Astrocyte of the spinal cord (primary cell): Measurements from ENCODE around the gene ST3GAL4.

Experiments
- DNase-seq: peaks from one replicate; pipeline ENCODE4 v3.0.0; 2011; ENCODE audit warnings: low read depth, low spot score
- H3K4me3 ChIP-seq: 2 replicates; pipeline ENCODE4 v1.5.1; 2011; ENCODE audit warnings: low read depth, mild to moderate bottlenecking, low read length, moderate library complexity
- in situ Hi-C: cut with HindIII; loops from 2 replicates; pipeline ENCODE4 v1.10.0; 2017; ENCODE audit warnings: low sequenced_read_pairs
- TF ChIP-seq, protein P1 (sequence below): IDR thresholded peaks from 2 replicates; pipeline ENCODE4 v1.5.1; 2012; ENCODE audit warnings: low read depth, mild to moderate bottlenecking, low read length, inconsistent platforms

The ST3GAL4 gene

DNA sequence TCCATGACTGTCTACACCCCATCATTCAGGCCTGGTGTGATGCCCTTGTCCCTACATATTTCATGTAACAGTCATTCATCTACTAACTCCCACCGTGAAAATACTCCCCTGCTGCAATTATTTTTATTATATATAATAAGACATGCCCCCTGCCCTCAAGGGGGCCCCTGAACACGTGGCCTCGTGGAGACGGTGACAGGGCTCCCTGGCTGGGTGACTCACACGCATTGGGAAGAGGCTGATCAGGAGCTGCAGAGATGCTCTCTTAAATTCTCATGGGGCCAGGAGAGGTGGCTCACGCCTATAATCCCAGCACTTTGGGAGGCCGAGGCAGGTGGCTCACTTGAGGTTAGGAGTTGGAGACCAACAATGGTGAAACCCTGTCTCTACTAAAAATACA lies 88.6 kb downstream of the ST3GAL4 start:
- DNase-seq, result no peak
- H3K4me3 ChIP-seq, result no peak overlapping the region

DNA sequence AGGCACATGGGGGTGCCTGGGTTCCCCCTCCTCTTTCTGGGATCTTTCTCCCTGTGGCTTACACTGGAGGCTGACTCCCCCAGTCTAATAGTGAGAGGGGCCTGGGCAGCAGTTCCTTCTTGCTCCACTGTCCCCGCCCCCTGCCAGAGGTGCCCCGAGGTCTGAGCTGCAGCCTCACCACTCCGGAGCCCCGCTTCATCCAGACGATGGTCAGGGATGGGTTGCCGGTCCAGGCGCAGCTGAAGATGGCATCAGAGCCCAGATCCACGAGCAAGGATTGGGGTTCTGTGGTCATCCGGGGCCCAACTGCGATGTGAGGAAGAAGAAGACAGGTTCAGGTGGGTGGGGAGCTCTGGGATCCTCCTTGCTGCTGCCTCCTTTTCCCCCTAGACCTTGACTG lies 91.1 kb downstream of the ST3GAL4 start:
- TF ChIP-seq, protein P1, sequence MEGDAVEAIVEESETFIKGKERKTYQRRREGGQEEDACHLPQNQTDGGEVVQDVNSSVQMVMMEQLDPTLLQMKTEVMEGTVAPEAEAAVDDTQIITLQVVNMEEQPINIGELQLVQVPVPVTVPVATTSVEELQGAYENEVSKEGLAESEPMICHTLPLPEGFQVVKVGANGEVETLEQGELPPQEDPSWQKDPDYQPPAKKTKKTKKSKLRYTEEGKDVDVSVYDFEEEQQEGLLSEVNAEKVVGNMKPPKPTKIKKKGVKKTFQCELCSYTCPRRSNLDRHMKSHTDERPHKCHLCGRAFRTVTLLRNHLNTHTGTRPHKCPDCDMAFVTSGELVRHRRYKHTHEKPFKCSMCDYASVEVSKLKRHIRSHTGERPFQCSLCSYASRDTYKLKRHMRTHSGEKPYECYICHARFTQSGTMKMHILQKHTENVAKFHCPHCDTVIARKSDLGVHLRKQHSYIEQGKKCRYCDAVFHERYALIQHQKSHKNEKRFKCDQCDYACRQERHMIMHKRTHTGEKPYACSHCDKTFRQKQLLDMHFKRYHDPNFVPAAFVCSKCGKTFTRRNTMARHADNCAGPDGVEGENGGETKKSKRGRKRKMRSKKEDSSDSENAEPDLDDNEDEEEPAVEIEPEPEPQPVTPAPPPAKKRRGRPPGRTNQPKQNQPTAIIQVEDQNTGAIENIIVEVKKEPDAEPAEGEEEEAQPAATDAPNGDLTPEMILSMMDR, result no peak
- no peak overlapping the region for H3K4me3 ChIP-seq
- in situ Hi-C loops, result no loop called here
- no peak for DNase-seq

More for the DNA sequence above, 88.6 kb downstream of the ST3GAL4 start:
- TF ChIP-seq, protein P1, result no peak
- in situ Hi-C loops, result no loop called here

DNA sequence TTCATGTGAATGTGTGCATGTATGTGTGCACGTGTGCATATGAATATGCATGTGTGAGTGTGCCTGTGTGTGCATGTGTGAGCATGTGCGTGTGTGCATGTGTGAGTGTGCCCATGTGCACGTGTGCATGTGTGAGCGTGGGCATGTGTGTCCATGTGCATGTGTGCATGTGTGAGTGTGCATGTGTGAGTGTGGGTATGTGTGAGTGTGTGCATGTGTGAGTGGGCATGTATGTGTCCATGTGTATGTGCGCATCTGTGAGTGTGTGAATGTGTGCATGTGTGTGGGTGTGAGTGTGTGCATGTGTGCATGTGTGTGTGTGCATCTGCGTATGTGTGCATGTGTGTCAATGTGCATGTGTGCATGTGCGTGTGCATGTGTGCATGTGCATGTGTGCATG lies 94.7 kb downstream of the ST3GAL4 start:
- in situ Hi-C loops, result no loop called here
- TF ChIP-seq, protein P1, result no peak
- no peak for DNase-seq
- no peak overlapping the region for H3K4me3 ChIP-seq

DNA sequence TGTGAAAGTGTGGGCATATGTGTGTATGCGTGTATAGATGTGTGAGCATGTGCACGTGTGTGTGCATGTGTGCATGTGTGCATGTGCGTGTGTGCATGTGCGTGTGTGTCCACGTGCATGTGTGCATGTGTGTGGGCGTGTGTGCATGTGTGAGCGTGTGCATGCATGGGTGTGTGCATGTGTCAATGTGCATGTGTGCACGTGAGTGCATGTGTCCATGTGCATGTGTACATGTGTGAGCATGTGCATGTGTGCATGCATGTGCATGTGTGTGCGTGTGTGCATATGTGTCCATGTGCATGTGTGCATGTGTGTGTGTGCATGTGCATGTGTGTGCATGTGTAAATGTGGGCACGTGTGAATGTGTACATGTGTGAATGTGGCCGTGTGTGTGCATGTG lies 95.3 kb downstream of the ST3GAL4 start:
- H3K4me3 ChIP-seq, result no peak overlapping the region
- TF ChIP-seq, protein P1, result no peak
- DNase-seq, result no peak
- in situ Hi-C loops, result no loop called here

DNA sequence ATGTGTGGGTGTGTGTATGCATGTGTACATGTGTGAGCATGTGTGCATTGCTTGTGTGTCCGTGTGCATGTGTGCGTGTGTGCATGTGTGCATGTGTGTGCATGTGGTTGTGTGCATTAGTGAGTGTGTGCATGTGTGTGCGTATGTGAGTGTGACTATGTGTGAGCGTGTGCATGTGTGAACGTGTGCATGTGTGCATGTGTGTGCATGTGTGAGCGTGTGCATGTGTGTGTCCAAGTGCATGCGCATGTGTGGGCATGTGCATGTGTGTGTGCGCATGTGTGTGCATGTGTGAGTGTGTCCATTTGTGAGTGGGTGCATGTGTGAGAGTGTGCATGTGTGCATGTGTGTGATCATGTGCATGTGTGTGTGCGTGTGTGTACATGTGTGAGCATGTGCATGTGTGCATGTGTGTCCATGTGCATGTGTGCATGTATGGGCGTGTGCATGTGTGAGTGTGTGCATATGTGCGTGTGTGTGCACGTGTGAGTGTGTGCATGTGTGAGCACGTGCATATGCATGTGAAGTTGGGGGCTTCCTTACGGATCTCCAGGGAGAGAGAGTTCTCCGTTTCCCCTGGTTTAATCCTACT lies 95.8 kb downstream of the ST3GAL4 start:
- DNase-seq, result no peak
- TF ChIP-seq, protein P1, result no peak
- in situ Hi-C loops, result no loop called here
- no peak overlapping the region for H3K4me3 ChIP-seq

DNA sequence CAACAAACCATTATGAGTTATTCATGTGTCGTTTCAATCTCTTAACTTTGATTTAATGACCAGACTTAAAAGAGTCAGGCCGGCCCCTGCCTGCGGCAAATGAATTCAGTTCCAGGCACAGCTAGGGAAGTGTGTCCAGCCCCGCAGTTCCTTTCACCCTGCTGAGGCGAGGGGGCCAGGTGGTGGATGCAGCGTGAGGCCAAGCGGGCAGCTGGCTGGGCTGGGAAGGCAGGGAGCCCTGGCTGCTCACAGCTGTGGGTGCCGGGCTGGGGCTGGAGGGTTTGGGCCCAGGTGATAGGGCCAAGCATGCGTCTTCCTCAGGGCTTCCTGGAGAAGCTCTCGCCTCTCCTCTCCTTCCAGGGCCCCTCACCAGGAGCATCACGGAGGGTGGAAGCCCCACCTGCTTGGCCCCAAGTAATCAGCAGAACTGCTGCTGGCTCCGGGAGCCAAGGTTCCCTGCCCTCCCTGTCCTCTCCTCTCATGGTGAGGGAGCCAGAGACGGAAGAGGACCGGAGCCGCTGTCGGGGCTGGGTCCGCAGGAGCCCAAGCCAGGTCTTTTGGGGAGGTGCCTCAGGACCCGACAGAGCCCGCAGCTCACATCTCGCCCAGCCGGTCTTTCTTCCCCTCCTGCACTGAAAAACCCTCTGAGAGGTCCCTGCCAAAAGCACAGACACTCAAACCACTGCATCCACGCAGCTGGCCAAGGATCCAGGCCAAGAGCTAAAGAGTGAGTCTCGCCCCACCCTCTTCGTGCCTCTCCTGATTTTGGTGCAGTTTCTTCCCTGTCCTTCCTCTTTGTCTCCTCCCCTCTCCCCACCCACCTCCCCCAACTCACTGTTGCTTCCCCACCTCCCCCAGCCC lies 97.0 kb downstream of the ST3GAL4 start:
- H3K4me3 ChIP-seq, result no peak overlapping the region
- no peak for DNase-seq
- TF ChIP-seq, protein P1, result no peak
- in situ Hi-C loops, result no loop called here
